Neural cell (in vitro differentiated cells): ENCODE results near the gene CA5A. TPM values are rescaled to one million over a fixed set of nuclear protein-coding genes. Genes with fewer than 3 reads are reported as not detected.

Source experiments
- H2AFZ ChIP-seq: fragments of 200-600, 300-800 bp; sonication (generic), shearing (Covaris generic); 2 replicates; pipeline ENCODE4 v1.6.0; 2014; ENCODE audit warnings: low read depth, mild to moderate bottlenecking, antibody characterized with exemption, low read length, moderate library complexity
- H3F3A ChIP-seq: fragments of 200-600 bp; shearing (Covaris generic); 2 replicates; pipeline ENCODE4 v1.6.1; 2016; ENCODE audit warnings: mild to moderate bottlenecking, moderate library complexity, mixed read lengths, antibody characterized with exemption, low read length; ENCODE audit not compliant: insufficient read depth, poor library complexity, severe bottlenecking
- H3K27ac ChIP-seq: fragments of 200-600, 300-800 bp; sonication (generic), shearing (Covaris generic); 2 replicates; pipeline ENCODE4 v1.5.1; 2014; ENCODE audit warnings: mild to moderate bottlenecking, low read length, moderate library complexity
- H3K27me3 ChIP-seq: fragments of 300-800, 200-600 bp; sonication (generic), shearing (Covaris generic); 2 replicates; pipeline ENCODE4 v1.6.0; 2014; ENCODE audit warnings: mild to moderate bottlenecking, low read depth, low read length, moderate library complexity; ENCODE audit not compliant: insufficient read depth
- H3K36me3 ChIP-seq: fragments of 300-800, 200-600 bp; sonication (generic), shearing (Covaris generic); 2 replicates; pipeline ENCODE4 v1.5.1; 2014; ENCODE audit warnings: mild to moderate bottlenecking, antibody characterized with exemption, low read length, moderate library complexity; ENCODE audit not compliant: insufficient read depth
- H3K4me2 ChIP-seq: fragments of 300-800, 200-600 bp; sonication (generic), shearing (Covaris generic); 2 replicates; pipeline ENCODE4 v1.6.0; 2014; ENCODE audit warnings: mild to moderate bottlenecking, low read length
- H3K4me3 ChIP-seq: fragments of 300-800, 200-600 bp; sonication (generic), shearing (Covaris generic); 2 replicates; pipeline ENCODE4 v1.5.1; 2014; ENCODE audit warnings: mild to moderate bottlenecking, low read length, moderate library complexity
- H3K79me2 ChIP-seq: fragments of 200-600 bp; shearing (Covaris generic); replicated peaks from 2 replicates; pipeline ENCODE4 v1.6.0; 2014; ENCODE audit warnings: mild to moderate bottlenecking, low read length, moderate library complexity; ENCODE audit not compliant: insufficient read depth
- H3K9ac ChIP-seq: fragments of 300-800, 200-600 bp; sonication (generic), shearing (Covaris generic); 2 replicates; pipeline ENCODE4 v1.6.1; 2016; ENCODE audit warnings: mild to moderate bottlenecking, low read length, mixed read lengths
- H3K9me2 ChIP-seq: fragments of 200-600 bp; shearing (Covaris generic); 2 replicates; pipeline ENCODE4 v1.6.1; 2016; ENCODE audit warnings: mild to moderate bottlenecking, low read length, mixed read lengths; ENCODE audit not compliant: insufficient read depth
- H3K9me3 ChIP-seq: fragments of 200-600, 300-800 bp; sonication (generic), shearing (Covaris generic); 2 replicates; pipeline ENCODE4 v1.6.1; 2016; ENCODE audit warnings: mild to moderate bottlenecking, mixed run types, low read length, moderate library complexity, mixed read lengths
- H4K20me1 ChIP-seq: fragments of 200-600 bp; shearing (Covaris generic); 2 replicates; pipeline ENCODE4 v1.6.1; 2016; ENCODE audit warnings: mild to moderate bottlenecking, mixed run types; ENCODE audit not compliant: insufficient read depth
- EP300 ChIP-seq: fragments of 450-650 bp; conservative IDR thresholded peaks from 2 replicates; pipeline ENCODE4 v1.6.1; 2014; ENCODE audit warnings: antibody characterized with exemption, mild to moderate bottlenecking, moderate library complexity; ENCODE audit not compliant: poor library complexity, severe bottlenecking
- EZH2 ChIP-seq: fragments of 200-600, 300-800 bp; shearing (Covaris generic), sonication (generic); IDR thresholded peaks from 2 replicates; pipeline ENCODE4 v1.6.1; 2014; ENCODE audit warnings: antibody characterized with exemption, low read length, borderline replicate concordance, mild to moderate bottlenecking; ENCODE audit not compliant: insufficient read depth, poor library complexity, severe bottlenecking
- MXI1 ChIP-seq: fragments of 450-650 bp; conservative IDR thresholded peaks from 2 replicates; pipeline ENCODE4 v1.6.1; 2014; ENCODE audit warnings: antibody characterized with exemption, mild to moderate bottlenecking; ENCODE audit not compliant: poor library complexity, severe bottlenecking
- POLR2AphosphoS5 ChIP-seq: IDR thresholded peaks from 2 replicates; pipeline ENCODE4 v1.6.1; 2012
- RAD21 ChIP-seq: fragments of 450-650 bp; conservative IDR thresholded peaks from 2 replicates; pipeline ENCODE4 v1.6.1; 2014; ENCODE audit warnings: antibody characterized with exemption, mild to moderate bottlenecking, moderate library complexity
- REST ChIP-seq: IDR thresholded peaks from 2 replicates; pipeline ENCODE4 v1.6.1; 2012; ENCODE audit warnings: borderline replicate concordance
- SMC3 ChIP-seq: fragments of 450-650 bp; conservative IDR thresholded peaks from 2 replicates; pipeline ENCODE4 v1.6.1; 2014; ENCODE audit warnings: antibody characterized with exemption, mild to moderate bottlenecking, moderate library complexity; ENCODE audit not compliant: poor library complexity
- TAF1 ChIP-seq: IDR thresholded peaks from 2 replicates; pipeline ENCODE4 v1.6.1; 2012; ENCODE audit warnings: low read depth
- polyA plus RNA-seq: library from polyadenylated mRNA; depleted of rRNA; stranded (reverse); fragments of >200 nt; gene quantifications from 2 replicates; pipeline ENCODE4 v1.2.3, GENCODE V29; 2014
- TF ChIP-seq, protein P1 (sequence below): fragments of 450-650 bp; IDR thresholded peaks from 2 replicates; pipeline ENCODE4 v1.5.1; 2014; ENCODE audit warnings: antibody characterized with exemption, mild to moderate bottlenecking, moderate library complexity; ENCODE audit not compliant: poor library complexity, severe bottlenecking

Gene CA5A
- polyA plus RNA-seq, 1 donor from 2014 or later, result not detected

- no peaks in the 10 kb centered on the region for H3F3A ChIP-seq
- no peaks in the 10 kb centered on the region for H3K36me3 ChIP-seq
- H3K9ac ChIP-seq, result no peak overlapping the region
Observed at GRCh38 chr16:87930456-87930855, 5.9 kb downstream of the CA5A start.

DNA sequence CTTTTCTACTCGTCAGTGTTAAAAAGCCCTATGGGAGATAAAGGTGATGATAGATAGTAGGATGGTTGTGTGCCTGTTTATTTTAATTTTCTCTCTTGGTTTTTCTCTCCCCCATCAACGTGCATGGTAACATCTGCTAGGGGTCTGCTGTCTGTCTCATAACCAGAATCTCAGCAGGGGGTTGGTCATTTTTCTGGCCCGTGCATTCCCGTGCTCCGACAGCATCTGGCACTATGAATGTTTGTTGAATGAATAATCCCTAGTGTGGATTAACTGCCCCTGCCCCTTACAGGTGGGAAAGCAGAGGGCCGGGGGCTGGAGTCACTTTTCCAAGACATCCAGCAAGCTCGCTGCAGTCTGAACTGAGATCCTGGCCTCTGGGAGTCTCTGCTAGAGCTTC lies 6.3 kb downstream of the CA5A start:
- TF ChIP-seq RAD21 (no peak), TAF1 (no peak), EZH2 (no peak), REST (no peak), MXI1 (no peak), SMC3 (no peak), EP300 (no peak), POLR2AphosphoS5 (no peak)
- TF ChIP-seq, protein P1, sequence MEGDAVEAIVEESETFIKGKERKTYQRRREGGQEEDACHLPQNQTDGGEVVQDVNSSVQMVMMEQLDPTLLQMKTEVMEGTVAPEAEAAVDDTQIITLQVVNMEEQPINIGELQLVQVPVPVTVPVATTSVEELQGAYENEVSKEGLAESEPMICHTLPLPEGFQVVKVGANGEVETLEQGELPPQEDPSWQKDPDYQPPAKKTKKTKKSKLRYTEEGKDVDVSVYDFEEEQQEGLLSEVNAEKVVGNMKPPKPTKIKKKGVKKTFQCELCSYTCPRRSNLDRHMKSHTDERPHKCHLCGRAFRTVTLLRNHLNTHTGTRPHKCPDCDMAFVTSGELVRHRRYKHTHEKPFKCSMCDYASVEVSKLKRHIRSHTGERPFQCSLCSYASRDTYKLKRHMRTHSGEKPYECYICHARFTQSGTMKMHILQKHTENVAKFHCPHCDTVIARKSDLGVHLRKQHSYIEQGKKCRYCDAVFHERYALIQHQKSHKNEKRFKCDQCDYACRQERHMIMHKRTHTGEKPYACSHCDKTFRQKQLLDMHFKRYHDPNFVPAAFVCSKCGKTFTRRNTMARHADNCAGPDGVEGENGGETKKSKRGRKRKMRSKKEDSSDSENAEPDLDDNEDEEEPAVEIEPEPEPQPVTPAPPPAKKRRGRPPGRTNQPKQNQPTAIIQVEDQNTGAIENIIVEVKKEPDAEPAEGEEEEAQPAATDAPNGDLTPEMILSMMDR, result no peak
- Histone ChIP-seq H3K4me2 (no peak overlapping the region), H3K79me2 (no peaks in the 10 kb centered on the region), H3K27ac (no peak overlapping the region), H3K4me3 (no peak overlapping the region), H3K9ac (no peak overlapping the region), H3F3A (no peaks in the 10 kb centered on the region), H3K36me3 (no peaks in the 10 kb centered on the region), H3K9me3 (no peaks in the 10 kb centered on the region), H4K20me1 (no peaks in the 10 kb centered on the region), H2AFZ (no peak overlapping the region), H3K27me3 (no peaks in the 10 kb centered on the region), H3K9me2 (no peaks in the 10 kb centered on the region)

More at GRCh38 chr16:87930456-87930855, 5.9 kb downstream of the CA5A start:
- H3K9me2 ChIP-seq, result no peaks in the 10 kb centered on the region
- H3K4me3 ChIP-seq, result no peak overlapping the region
- TF ChIP-seq, protein P1, result no peak
- H3K4me2 ChIP-seq, result no peak overlapping the region
- H3K27me3 ChIP-seq, result no peaks in the 10 kb centered on the region
- no peaks in the 10 kb centered on the region for H4K20me1 ChIP-seq
- H3K27ac ChIP-seq, result no peak overlapping the region
- H2AFZ ChIP-seq, result no peak overlapping the region
- H3K9me3 ChIP-seq, result no peaks in the 10 kb centered on the region
- H3K79me2 ChIP-seq, result no peaks in the 10 kb centered on the region
